HCT116 (cell line): ENCODE data around the gene USP31. TPM values are rescaled to one million over a fixed set of nuclear protein-coding genes. Genes with fewer than 3 reads are reported as not detected.

ENCODE experiments used
- ATAC-seq: fragments of 200-7000 bp; cut with Tn5 transposase; 2 replicates; pipeline ENCODE4 v1.9.1; 2020; ENCODE audit warnings: mild to moderate bottlenecking, moderate library complexity
- BruUV-seq: library from RNA; stranded (reverse); fragments of 400-500 nt; replicated peaks from 2 replicates; lab custom pipeline; 2021; lab: Mats Ljungman, UMichigan
- CTCF ChIA-PET: fragments of 300-600 bp; sonication (Branson Sonifier 250); formaldehyde crosslinking; loops from one replicate; lab custom pipeline; 2021; ENCODE audit warnings: antibody characterized with exemption; lab: Charles Lee
- POLR2A ChIA-PET: fragments of 300-600, 350-600 bp; sonication (Branson Sonifier 250); formaldehyde crosslinking; loops from one replicate; lab custom pipeline; 2021; ENCODE audit warnings: antibody characterized with exemption; lab: Charles Lee
- RAD21 ChIA-PET, 2 experiments: fragments of 300-600 bp; sonication (Branson Sonifier 250); formaldehyde crosslinking; loops; one replicate each; lab custom pipeline; 2023; ENCODE audit warnings: low total read pairs in 2 of 2; ENCODE audit not compliant: uncharacterized antibody in 2 of 2, unreplicated experiment in 2 of 2, low non-redundant PET in 1 of 2; lab: Charles Lee
- DNase-seq: peaks from one replicate; pipeline ENCODE4 v3.0.0-alpha.2; 2010; ENCODE audit warnings: low read depth, low spot score
- H2AFZ ChIP-seq: fragments of 200-600 bp; shearing (Covaris generic), sonication (generic); 2 replicates; pipeline ENCODE4 v1.6.1; 2017; ENCODE audit warnings: low read depth, mixed run types, mixed read lengths, antibody characterized with exemption, low read length; ENCODE audit not compliant: poor library complexity, severe bottlenecking
- H3K27ac ChIP-seq: 2 replicates; pipeline ENCODE4 v1.5.1; 2012; ENCODE audit warnings: low read depth, low read length
- H3K27me3 ChIP-seq: fragments of 200-600 bp; sonication (generic); 2 replicates; pipeline ENCODE4 v1.6.1; 2016; ENCODE audit warnings: mixed run types, low read length, mixed read lengths; ENCODE audit not compliant: insufficient read depth
- H3K36me3 ChIP-seq, 2 experiments: fragments of 200-500 bp in 1 of 2; fragments of 200-600 bp in 1 of 2; sonication (Bioruptor generic) in 1 of 2; sonication (generic) in 1 of 2; 2 replicates each; pipeline versions ENCODE4 v1.5.1 to v1.6.1; 2014 to 2016; ENCODE audit warnings: low read length in 2 of 2, inconsistent platforms in 1 of 2, mixed read lengths in 1 of 2, mixed run types in 1 of 2; ENCODE audit not compliant: insufficient read depth in 2 of 2, control insufficient read depth in 1 of 2
- H3K4me1 ChIP-seq, 2 experiments: fragments of 200-600 bp in 1 of 2; sonication (generic) in 1 of 2; 2 replicates each; pipeline versions ENCODE4 v1.5.1 to v1.6.1; 2012 to 2017; ENCODE audit warnings: low read length in 2 of 2, inconsistent platforms in 1 of 2, mild to moderate bottlenecking in 1 of 2, mixed read lengths in 1 of 2, mixed run types in 1 of 2, moderate library complexity in 1 of 2; ENCODE audit not compliant: insufficient read depth in 2 of 2, control insufficient read depth in 1 of 2
- H3K4me2 ChIP-seq: fragments of 200-600 bp; sonication (generic); 2 replicates; pipeline ENCODE4 v1.6.1; 2017; ENCODE audit warnings: mixed run types, low read length, mixed read lengths
- H3K4me3 ChIP-seq, 2 experiments: fragments of 200-600 bp in 1 of 2; sonication (generic) in 1 of 2; replicated peaks in 1 of 2; 2 replicates each; pipeline ENCODE4 v1.5.1; 2011 to 2016; ENCODE audit warnings: low read length in 2 of 2, control low read depth in 1 of 2, low read depth in 1 of 2, mild to moderate bottlenecking in 1 of 2, mixed read lengths in 1 of 2, mixed run types in 1 of 2
- H3K79me2 ChIP-seq: fragments of 200-600 bp; sonication (generic); 2 replicates; pipeline ENCODE4 v1.6.1; 2017; ENCODE audit warnings: mild to moderate bottlenecking, mixed run types, low read length, moderate library complexity, mixed read lengths; ENCODE audit not compliant: insufficient read depth
- H3K9ac ChIP-seq: fragments of 200-600 bp; sonication (generic); 2 replicates; pipeline ENCODE4 v1.6.1; 2016; ENCODE audit warnings: low read length, mixed read lengths
- H3K9me2 ChIP-seq: fragments of 200-600 bp; sonication (generic), shearing (Covaris generic); 2 replicates; pipeline ENCODE4 v1.6.1; 2017; ENCODE audit warnings: mixed run types, mild to moderate bottlenecking, moderate library complexity; ENCODE audit not compliant: insufficient read depth
- H3K9me3 ChIP-seq, 2 experiments: fragments of 200-500 bp in 1 of 2; fragments of 200-600 bp in 1 of 2; sonication (Bioruptor generic) in 1 of 2; sonication (generic) in 1 of 2; 2 replicates each; pipeline ENCODE4 v1.6.1; 2014 to 2017; ENCODE audit warnings: low read length in 2 of 2, mixed read lengths in 2 of 2, inconsistent platforms in 1 of 2, low read depth in 1 of 2, mild to moderate bottlenecking in 1 of 2, mixed run types in 1 of 2, moderate library complexity in 1 of 2; ENCODE audit not compliant: control insufficient read depth in 1 of 2, insufficient read depth in 1 of 2
- H4K20me1 ChIP-seq: fragments of 200-600 bp; sonication (generic), shearing (Covaris generic); 2 replicates; pipeline ENCODE4 v1.6.1; 2017; ENCODE audit warnings: mixed run types, mild to moderate bottlenecking, moderate library complexity; ENCODE audit not compliant: insufficient read depth
- CBX3 ChIP-seq: IDR thresholded peaks from 2 replicates; pipeline ENCODE4 v1.6.1; 2012; ENCODE audit warnings: low read depth
- EGR1 ChIP-seq: IDR thresholded peaks from 2 replicates; pipeline ENCODE4 v1.6.1; 2012; ENCODE audit warnings: low read depth
- ELF1 ChIP-seq: IDR thresholded peaks from 2 replicates; pipeline ENCODE4 v1.6.1; 2012; ENCODE audit warnings: low read depth, borderline replicate concordance
- EZH2phosphoT487 ChIP-seq: fragments of 200-600 bp; IDR thresholded peaks from 2 replicates; pipeline ENCODE4 v1.6.1; 2018; ENCODE audit warnings: antibody characterized with exemption, borderline replicate concordance
- MAX ChIP-seq: IDR thresholded peaks from 2 replicates; pipeline ENCODE4 v1.6.1; 2012
- POLR2A ChIP-seq: IDR thresholded peaks from 2 replicates; pipeline ENCODE4 v1.7.0; 2011; ENCODE audit warnings: borderline replicate concordance; ENCODE audit not compliant: insufficient read depth, insufficient read length; ENCODE audit errors: extremely low read depth
- RAD21 ChIP-seq: IDR thresholded peaks from 2 replicates; pipeline ENCODE4 v1.6.1; 2012; ENCODE audit warnings: low read depth, mild to moderate bottlenecking
- REST ChIP-seq: IDR thresholded peaks from 2 replicates; pipeline ENCODE4 v1.6.1; 2012; ENCODE audit warnings: low read depth
- SP1 ChIP-seq: IDR thresholded peaks from 2 replicates; pipeline ENCODE4 v1.6.1; 2012; ENCODE audit warnings: low read depth
- SRF ChIP-seq: IDR thresholded peaks from 2 replicates; pipeline ENCODE4 v1.6.1; 2012; ENCODE audit warnings: low read depth
- TCF7L2 ChIP-seq: IDR thresholded peaks from 2 replicates; pipeline ENCODE4 v1.7.0; 2011; ENCODE audit warnings: borderline replicate concordance, inconsistent platforms; ENCODE audit not compliant: insufficient read depth, insufficient read length; ENCODE audit errors: extremely low read depth
- ZFX ChIP-seq: fragments of 450-650 bp; IDR thresholded peaks from 2 replicates; pipeline ENCODE4 v1.6.1; 2017
- ZNF274 ChIP-seq: fragments of 200-500 bp; sonication (Bioruptor generic); IDR thresholded peaks from 2 replicates; pipeline ENCODE4 v1.6.1; 2014; ENCODE audit warnings: mild to moderate bottlenecking, low read depth, low read length, inconsistent platforms
- intact Hi-C: fragments of 100-400 bp; cut with micrococcal nuclease; formaldehyde crosslinking; loops from 2 replicates; pipeline ENCODE4 v1.10.0; 2022
- total RNA-seq: library from RNA; stranded (reverse); gene quantifications from one replicate; pipeline ENCODE4 v1.2.1, GENCODE V29; 2021; ENCODE audit not compliant: unreplicated experiment

Gene USP31
- total RNA-seq, 1 experiment from 2014 or later: 12.2 TPM

- peaks cover 99% of the 10 kb centered on the region for H3K79me2 ChIP-seq
- ChIA-PET POLR2A (no interaction called here), CTCF (no interaction called here), RAD21 (no interaction called here)
- ATAC-seq (no peak), DNase-seq (no peak)
- H3K4me3 ChIP-seq: no peak overlapping the region
- H3K36me3 ChIP-seq: no peaks in the 10 kb centered on the region
- no peaks in the 10 kb centered on the region for H3K9me2 ChIP-seq
- H2AFZ ChIP-seq: no peak overlapping the region
- TF ChIP-seq TCF7L2 (no peak), ZNF274 (no peak), REST (no peak), POLR2A (no peak), CBX3 (no peak), SRF (no peak), ZFX (no peak), ELF1 (no peak), RAD21 (no peak), MAX (no peak), SP1 (no peak), EGR1 (no peak), EZH2phosphoT487 (no peak)
- peaks cover 0 to 9% of the 10 kb centered on the region in 2 experiments; a peak in 2 of 4 replicates for H3K4me1 ChIP-seq
- intact Hi-C loops: no loop called here
- no TSS peak for BruUV-seq
- H3K4me2 ChIP-seq: no peak overlapping the region
- H4K20me1 ChIP-seq: no peaks in the 10 kb centered on the region
- no peaks in the 10 kb centered on the region for H3K9me3 ChIP-seq
- no peak overlapping the region for H3K27ac ChIP-seq
- no peak overlapping the region for H3K9ac ChIP-seq
- H3K27me3 ChIP-seq: no peaks in the 10 kb centered on the region
These were observed 7.8 kb downstream of the USP31 start for GRCh38 chr16:23141500-23141899.
